Ramos (cell line): Measurements from ENCODE around the gene GDF7.

ENCODE experiments used
- in situ Hi-C: fragments of 300-500 bp; cut with MboI; formaldehyde crosslinking; loops from one replicate; pipeline ENCODE4 v1.14.3; 2022; ENCODE audit warnings: low sequenced_read_pairs; ENCODE audit not compliant: unreplicated experiment

Gene GDF7

DNA sequence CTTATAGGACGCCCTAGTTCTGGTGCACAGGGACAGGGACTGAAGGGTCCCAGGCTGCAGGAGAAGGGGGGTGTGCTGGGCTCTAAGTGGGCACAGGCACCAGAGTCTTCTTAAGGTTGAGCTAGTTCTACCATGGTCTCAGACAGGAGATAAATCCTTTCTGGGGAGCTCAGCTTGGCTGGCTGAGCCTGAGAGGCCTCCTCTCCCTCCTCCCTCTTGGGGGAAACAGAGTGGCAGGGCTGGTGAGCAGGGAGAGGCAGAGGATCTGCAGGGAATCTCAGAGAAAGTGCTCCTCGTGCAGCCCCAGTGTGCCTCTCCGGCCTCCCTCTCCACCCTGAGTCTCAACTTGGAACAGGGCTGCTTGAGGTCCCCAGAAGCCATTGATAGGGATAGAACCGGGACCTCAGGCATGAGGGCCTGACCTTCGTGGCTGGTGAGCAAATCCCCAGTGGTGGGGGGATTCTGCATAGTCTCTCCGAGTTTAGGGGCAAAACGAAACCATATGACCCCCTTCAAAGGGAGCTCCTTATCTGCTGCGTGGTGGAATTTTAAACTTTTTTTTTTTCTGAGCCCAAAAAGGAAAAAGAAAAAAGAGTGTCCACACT lies 2.0 kb downstream of the GDF7 start:
- in situ Hi-C loops = no loop called here

DNA sequence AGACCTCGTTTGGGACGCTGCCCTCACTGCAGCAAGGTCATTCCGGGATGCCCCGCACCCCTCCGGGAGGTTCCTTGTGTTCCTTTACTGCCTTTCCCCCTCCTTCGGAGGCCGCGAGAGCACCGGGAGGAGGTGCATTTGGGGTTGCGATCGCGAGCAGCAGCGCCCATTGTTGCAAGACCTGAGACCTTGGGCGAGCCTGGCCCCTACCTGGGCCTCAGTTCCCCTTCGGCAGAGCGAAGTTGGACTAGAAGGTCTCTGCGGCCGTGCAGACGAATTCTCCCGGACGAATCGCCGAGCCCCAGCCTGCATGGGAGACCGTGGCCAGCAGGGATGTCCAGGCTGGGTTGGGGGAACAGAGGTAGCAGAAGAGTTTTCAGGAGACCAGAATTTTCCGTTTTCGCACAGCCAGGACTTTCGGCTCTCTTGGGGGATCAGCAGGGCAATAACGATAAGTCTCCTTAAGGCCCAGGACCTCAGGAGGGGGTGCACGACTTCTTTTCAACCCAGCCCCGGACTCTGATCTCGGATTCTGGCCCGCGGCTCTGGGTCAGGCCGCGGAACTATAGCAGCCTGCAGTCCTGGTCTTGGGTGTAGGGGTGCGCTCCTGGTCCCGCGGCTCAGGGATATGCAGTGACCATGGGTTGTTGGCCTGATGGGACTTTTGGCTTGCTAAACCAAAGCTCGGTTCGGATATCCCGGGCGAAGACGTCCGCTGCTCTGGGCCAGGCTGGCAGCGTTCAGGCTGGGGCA lies 2.8 kb downstream of the GDF7 start:
- in situ Hi-C loops = no loop called here

GRCh38 chr2:20670315-20671035 lies 3.5 kb downstream of the GDF7 start:
- in situ Hi-C loops = no loop called here

GRCh38 chr2:20671036-20671735 lies 4.2 kb downstream of the GDF7 start:
- in situ Hi-C loops = no loop called here

DNA sequence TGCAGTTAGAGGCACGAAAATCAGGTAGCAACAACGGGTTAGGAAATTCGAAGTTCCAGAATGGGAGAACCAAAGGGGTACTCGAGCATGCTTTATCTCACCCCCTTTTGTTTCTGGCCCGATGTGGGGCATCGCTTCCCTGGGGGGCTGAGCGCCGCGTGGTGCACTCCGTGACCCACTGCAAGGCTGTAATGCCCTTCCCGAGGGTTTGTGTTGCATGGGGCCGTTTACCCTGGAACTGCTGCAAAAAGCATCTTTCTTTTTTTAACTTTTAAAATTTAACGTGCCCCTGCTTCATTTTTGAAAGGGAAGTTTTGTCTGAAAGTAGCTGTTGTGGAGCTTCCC lies 4.8 kb downstream of the GDF7 start:
- in situ Hi-C loops = no loop called here

- in situ Hi-C loops = no loop called here
Measured at GRCh38 chr2:20672201-20672951, 5.4 kb downstream of the GDF7 start.

DNA sequence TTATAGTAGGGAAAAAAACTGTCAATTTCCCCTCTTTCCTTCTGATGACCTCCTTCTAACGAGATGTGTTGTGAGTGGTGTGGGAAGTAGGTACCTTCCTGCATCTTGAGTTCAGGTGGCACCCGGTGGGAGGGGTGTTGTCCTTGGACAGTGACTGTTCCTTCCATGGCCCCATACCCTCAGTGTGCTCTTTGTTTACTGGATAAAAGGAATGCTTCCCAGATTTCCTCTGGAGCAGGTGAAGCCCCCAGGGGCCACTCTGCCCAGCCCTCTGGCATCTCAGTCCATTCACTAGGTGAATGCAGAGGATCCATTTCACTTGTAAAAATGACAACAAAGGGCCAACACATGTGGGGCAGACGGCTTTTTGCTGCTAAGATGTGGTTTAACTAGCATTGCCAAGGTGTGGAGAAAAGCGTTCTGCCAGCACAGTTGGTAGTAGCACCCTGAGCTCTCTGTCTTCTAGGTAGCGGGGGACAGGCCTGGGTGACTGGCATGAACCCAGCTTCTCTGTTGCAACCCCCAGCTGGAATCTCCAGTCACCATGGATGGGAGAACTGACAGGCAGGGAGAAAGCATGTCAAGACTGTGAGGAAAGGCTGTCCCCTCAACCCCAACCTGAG lies 6.9 kb downstream of the GDF7 start:
- in situ Hi-C loops = no loop called here

DNA sequence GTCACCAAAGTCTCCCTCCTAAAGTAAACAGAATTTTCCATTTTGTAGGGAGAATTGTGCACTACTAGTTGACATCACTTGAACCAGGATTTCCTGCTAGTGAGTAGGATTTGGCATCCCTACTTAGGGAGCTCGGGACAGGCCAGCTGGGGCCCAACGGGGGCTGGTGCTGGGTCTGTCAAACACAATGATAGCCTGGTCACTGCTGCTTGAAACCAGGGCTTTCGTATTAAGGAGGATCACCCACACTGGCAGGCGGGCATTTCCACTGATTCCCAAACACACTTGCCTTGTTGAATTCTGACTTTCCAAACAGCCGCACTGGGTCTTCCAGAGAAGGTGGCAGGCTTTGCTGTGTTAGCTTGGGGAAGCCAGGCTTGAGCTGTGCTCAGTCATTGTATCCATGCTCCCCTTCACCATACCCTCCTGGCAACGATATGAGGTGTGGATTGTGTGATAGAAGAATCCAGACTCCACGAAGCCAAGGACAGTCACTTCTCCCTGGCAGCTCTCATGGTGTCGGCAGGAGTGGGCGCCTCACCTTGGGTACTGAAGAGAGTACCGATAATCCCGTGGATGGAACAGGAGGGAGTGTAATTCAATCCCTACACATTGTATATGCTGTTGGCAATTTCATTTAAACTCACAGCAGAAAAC lies 7.5 kb downstream of the GDF7 start:
- in situ Hi-C loops = no loop called here

GRCh38 chr2:20674974-20675679 lies 8.2 kb downstream of the GDF7 start:
- in situ Hi-C loops = no loop called here

- in situ Hi-C loops = no loop called here
Measured at GRCh38 chr2:20675701-20676352, 8.9 kb downstream of the GDF7 start.

DNA sequence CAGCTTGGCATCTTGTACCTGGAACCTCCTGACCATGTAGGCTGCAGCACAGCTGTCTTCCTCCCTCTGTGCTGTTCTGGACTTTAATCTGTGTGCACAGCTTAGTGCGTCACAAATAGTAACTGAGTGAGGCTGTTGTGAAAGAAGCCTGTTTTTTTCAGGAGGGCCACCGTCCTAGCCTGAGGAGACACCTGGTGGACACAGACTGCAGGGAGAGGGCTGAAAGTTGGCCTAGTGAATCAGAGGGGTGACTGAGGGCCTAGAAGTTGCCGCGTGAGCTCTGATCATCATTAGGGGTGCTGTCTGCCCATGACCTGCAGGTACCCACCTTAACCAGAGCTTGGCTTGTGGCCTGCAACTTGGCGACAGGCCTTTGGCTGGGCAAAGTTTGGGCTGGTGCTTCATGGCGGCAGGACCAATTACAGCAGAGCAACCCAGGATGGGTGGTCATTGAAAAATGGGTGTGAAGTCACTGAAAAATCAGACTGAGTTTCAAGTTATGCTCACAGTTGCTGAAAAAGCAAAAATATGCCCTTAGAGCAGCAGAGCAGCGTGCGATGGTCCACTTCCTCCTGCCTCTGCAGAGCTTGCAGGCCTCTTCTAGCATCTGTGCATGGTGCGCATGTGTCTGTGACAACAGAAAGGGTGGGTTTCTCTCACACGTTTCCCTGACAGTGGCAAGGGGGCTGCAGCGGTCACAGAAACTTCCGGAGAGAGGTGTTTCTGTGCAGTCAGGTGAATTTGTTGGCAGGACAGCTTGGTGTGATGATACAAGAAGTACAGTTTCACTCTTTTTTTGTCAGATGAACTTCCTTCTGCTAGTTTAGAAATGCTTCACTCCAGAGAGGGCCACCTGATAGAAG lies 9.6 kb downstream of the GDF7 start:
- in situ Hi-C loops = no loop called here

DNA sequence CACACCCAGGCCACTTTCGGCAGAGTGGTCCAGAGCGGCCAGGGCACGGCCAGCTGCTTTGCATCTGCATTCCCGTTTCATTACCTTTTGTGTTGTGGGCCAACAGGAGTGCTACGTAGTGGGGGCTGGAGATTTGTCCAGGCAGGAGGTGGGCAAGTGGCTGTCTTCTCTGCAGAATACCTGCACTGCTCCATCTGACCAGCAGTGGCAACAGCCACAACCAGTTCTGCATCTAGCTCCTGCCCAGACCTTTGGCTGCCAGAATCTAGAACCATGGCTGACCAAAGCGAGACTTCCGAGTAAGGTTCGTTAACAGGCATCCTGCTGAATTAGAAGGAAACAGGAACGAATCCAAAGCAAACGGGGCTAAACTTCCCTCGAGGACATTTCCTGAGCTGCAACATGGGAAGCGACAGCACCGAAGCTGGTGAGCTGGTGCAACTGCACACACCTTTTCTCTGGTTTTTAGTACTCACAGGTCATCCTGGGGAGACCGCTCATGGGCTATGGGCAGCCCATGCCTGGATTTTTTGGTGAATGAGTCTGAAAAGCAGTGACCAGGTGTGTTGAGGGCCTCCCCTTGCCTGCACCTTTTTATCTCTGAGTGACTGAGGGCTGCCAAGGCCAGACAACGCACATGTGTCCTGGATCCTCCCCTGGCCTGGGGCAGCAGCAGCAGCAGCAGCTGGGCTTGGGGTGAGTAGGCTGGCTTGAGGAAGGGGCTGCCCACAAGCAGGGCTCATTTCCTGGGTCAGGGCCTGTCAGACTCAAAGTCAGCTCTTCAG lies 10.5 kb downstream of the GDF7 start:
- in situ Hi-C loops = no loop called here

GRCh38 chr2:20678086-20678395 lies 11.1 kb downstream of the GDF7 start:
- in situ Hi-C loops = no loop called here

- in situ Hi-C loops = no loop called here
Measured at GRCh38 chr2:20678780-20679179, 11.8 kb downstream of the GDF7 start.

GRCh38 chr2:20680744-20681375 lies 13.9 kb downstream of the GDF7 start:
- in situ Hi-C loops = no loop called here

GRCh38 chr2:20682167-20682920 lies 15.4 kb downstream of the GDF7 start:
- in situ Hi-C loops = no loop called here
